ENCODE measurements around the gene MIA2.
"Not testable (repeated sequence)": the region's sequence is repeated elsewhere in the genome, so short reads cannot be mapped to it uniquely, and the experiment has no call there.

The MIA2 gene

GRCh38 chr14:39319381-39319780 lies 85.7 kb downstream of the MIA2 start:
- no peak for FAIRE-seq
- no peak for TF ChIP-seq CTCF (IDR thresholded peaks at IDR 0.05; ENCODE audit: insufficient read depth, missing control alignments)

GRCh38 chr14:39320318-39320717 lies 86.6 kb downstream of the MIA2 start:
- TF ChIP-seq CTCF (IDR thresholded peaks at IDR 0.05; ENCODE audit: insufficient read depth, missing control alignments), result no peak
- FAIRE-seq (no peak), DNase-seq (ENCODE audit: insufficient read length, low spot score) (no peak)

More at GRCh38 chr14:39319381-39319780, 85.7 kb downstream of the MIA2 start:
- DNase-seq (ENCODE audit: insufficient read length, low spot score), result no peak

- no peak for TF ChIP-seq CTCF (IDR thresholded peaks at IDR 0.05; ENCODE audit: insufficient read depth, missing control alignments)
- DNase-seq (ENCODE audit: insufficient read length, low spot score) (no peak), FAIRE-seq (no peak)
Measured at GRCh38 chr14:39322807-39323206, 89.1 kb downstream of the MIA2 start.

GRCh38 chr14:39324097-39324496 lies 90.4 kb downstream of the MIA2 start:
- FAIRE-seq (no peak), DNase-seq (ENCODE audit: insufficient read length, low spot score) (no peak)
- TF ChIP-seq CTCF (IDR thresholded peaks at IDR 0.05; ENCODE audit: insufficient read depth, missing control alignments), result no peak

- no peak for FAIRE-seq
- no peak for TF ChIP-seq CTCF (IDR thresholded peaks at IDR 0.05; ENCODE audit: insufficient read depth, missing control alignments)
- DNase-seq (ENCODE audit: insufficient read length, low spot score), result no peak
Measured at GRCh38 chr14:39339003-39339402, 105.3 kb downstream of the MIA2 start.

GRCh38 chr14:39341126-39341525 lies 107.4 kb downstream of the MIA2 start:
- DNase-seq (ENCODE audit: insufficient read length, low spot score); FAIRE-seq: not testable (repeated sequence)

- no peak for TF ChIP-seq CTCF (IDR thresholded peaks at IDR 0.05; ENCODE audit: insufficient read depth, missing control alignments)
- FAIRE-seq, result no peak
Measured at GRCh38 chr14:39342768-39343167, 109.1 kb downstream of the MIA2 start.

GRCh38 chr14:39343614-39344013 lies 109.9 kb downstream of the MIA2 start:
- no peak for DNase-seq (ENCODE audit: insufficient read length, low spot score)
- TF ChIP-seq CTCF (IDR thresholded peaks at IDR 0.05; ENCODE audit: insufficient read depth, missing control alignments), result no peak
- no peak for FAIRE-seq

More at GRCh38 chr14:39342768-39343167, 109.1 kb downstream of the MIA2 start:
- no peak for DNase-seq (ENCODE audit: insufficient read length, low spot score)

Measured in D721Med (cell line).